GM23338 (cell line): Measurements from ENCODE around the gene AFM. TPM values are rescaled to one million over a fixed set of nuclear protein-coding genes. Genes with fewer than 3 reads are reported as not detected.

Source experiments
- polyA plus RNA-seq: library from polyadenylated mRNA; unstranded; fragments of >200 nt; fragmentation: Nextera tagmentation; extraction: Ambion mirVana; gene quantifications from 2 replicates; pipeline ENCODE4 v1.2.1, GENCODE V29; 2016
- small RNA-seq: library from RNA; depleted of rRNA; stranded (forward); fragments of <200 nt; gene quantifications from one replicate; pipeline ENCODE3, GENCODE V24; 2014; ENCODE audit warnings: low replicate concordance
- total RNA-seq: library from RNA; depleted of rRNA; stranded (reverse); fragments of >200 nt; shearing (Covaris generic); gene quantifications from 2 replicates; pipeline ENCODE4 v1.2.3, GENCODE V29; 2014; rRNA removed

AFM gene
- total and polyA plus RNA-seq, 2 experiments from 2014 or later: not detected

Small RNA genes within 50 kb of the gene (small RNA-seq; reads per million reads assigned to genes)
- gene AC074250.1: not detected

Other genes with a start within 250 kb of the AFM start
- 85.3 and 117 TPM in 2 replicates for gene ANKRD17, start 222.9 kb upstream of the AFM start, total RNA-seq
- gene ANKRD17, start 222.9 kb upstream of the AFM start, polyA plus RNA-seq: 33.9 and 41.9 TPM in 2 replicates
- not detected in 2 replicates for gene ALB, start 77.5 kb upstream of the AFM start, total RNA-seq
- gene ALB, start 77.5 kb upstream of the AFM start, polyA plus RNA-seq: not detected in 2 replicates
- 0.82 and 4.0 TPM in 2 replicates for gene AFP, start 45.5 kb upstream of the AFM start, total RNA-seq
- 17.1 and 17.3 TPM in 2 replicates for gene AFP, start 45.5 kb upstream of the AFM start, polyA plus RNA-seq
- 0.14 and 0.23 TPM in 2 replicates for gene RASSF6, start 138.7 kb downstream of the AFM start, total RNA-seq
- gene RASSF6, start 138.7 kb downstream of the AFM start, polyA plus RNA-seq: 0.37 and 0.79 TPM in 2 replicates